Cardiac fibroblast (primary cell): ENCODE results near the gene PTPN2.

Experiments
- DNase-seq, 2 donors: peaks; one replicate each; pipeline versions ENCODE4 v3.0.0 to v3.0.0-alpha.2; 2010; ENCODE audit warnings: low read depth in 2 of 2
- H3K4me3 ChIP-seq, 2 donors: replicated peaks in 1 of 2; 1 replicate in 1 of 2; 2 replicates in 1 of 2; pipeline ENCODE4 v1.5.1; 2011; ENCODE audit warnings: low read depth in 2 of 2, low read length in 2 of 2, mild to moderate bottlenecking in 2 of 2, moderate library complexity in 1 of 2
- TF ChIP-seq, protein P1 (sequence below): IDR thresholded peaks from one replicate; pipeline ENCODE4 v1.5.1; 2011; ENCODE audit warnings: low read depth, mild to moderate bottlenecking, low read length, inconsistent platforms

The PTPN2 gene

GRCh38 chr18:12803069-12803936 is 80.7 kb downstream of the PTPN2 start:
- TF ChIP-seq, protein P1, sequence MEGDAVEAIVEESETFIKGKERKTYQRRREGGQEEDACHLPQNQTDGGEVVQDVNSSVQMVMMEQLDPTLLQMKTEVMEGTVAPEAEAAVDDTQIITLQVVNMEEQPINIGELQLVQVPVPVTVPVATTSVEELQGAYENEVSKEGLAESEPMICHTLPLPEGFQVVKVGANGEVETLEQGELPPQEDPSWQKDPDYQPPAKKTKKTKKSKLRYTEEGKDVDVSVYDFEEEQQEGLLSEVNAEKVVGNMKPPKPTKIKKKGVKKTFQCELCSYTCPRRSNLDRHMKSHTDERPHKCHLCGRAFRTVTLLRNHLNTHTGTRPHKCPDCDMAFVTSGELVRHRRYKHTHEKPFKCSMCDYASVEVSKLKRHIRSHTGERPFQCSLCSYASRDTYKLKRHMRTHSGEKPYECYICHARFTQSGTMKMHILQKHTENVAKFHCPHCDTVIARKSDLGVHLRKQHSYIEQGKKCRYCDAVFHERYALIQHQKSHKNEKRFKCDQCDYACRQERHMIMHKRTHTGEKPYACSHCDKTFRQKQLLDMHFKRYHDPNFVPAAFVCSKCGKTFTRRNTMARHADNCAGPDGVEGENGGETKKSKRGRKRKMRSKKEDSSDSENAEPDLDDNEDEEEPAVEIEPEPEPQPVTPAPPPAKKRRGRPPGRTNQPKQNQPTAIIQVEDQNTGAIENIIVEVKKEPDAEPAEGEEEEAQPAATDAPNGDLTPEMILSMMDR: no peak
- no peak for DNase-seq
- no peak overlapping the region for H3K4me3 ChIP-seq

- TF ChIP-seq, protein P1: no peak
- no peak overlapping the region for H3K4me3 ChIP-seq
- no peak for DNase-seq
These were observed 81.5 kb downstream of the PTPN2 start for GRCh38 chr18:12802538-12802937.

- no peak overlapping the region for H3K4me3 ChIP-seq
- TF ChIP-seq, protein P1: no peak
- no peak for DNase-seq
These were observed 87.6 kb downstream of the PTPN2 start for GRCh38 chr18:12796448-12796847.

DNA sequence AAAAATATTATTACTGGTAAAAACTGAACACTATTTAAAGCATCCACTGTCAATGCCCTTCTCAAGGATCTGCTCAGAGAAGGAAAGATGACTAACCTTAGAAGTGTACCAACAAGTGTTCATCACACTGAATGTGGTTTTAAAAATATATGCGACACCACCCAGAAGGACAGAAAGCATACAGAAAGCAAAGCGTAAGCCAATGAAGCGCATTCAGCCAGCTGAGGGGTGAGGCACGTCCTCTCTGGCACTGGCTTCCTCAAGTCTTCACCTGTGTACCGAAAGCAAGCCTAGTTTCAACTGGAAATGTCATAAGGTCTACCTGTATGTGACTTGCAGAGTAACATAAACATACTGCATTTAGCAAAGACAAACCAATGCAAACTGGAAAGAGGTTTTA is 92.4 kb downstream of the PTPN2 start:
- H3K4me3 ChIP-seq: no peak overlapping the region
- TF ChIP-seq, protein P1: no peak
- DNase-seq: no peak

GRCh38 chr18:12786669-12787068 is 97.4 kb downstream of the PTPN2 start:
- H3K4me3 ChIP-seq: no peak overlapping the region
- TF ChIP-seq, protein P1: no peak
- DNase-seq: no peak

DNA sequence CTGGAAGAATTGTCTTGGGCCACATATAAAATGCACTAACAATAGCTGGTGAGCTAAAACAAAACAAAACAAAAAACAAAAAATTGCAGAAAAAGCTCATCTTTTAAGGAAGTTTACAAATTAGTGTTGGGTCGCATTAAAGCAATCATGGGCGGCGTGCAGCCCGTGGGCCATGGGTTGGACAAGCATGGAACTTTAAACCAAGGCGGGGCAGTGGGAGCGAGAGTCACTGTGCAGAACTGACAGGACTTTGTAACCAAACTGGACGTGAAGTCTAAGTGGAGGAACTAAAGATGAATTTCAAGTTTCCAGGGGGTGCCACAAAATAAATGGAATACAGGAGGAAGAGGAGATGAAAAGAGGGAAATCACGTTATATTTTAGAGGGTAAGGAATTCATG is 100.5 kb downstream of the PTPN2 start:
- TF ChIP-seq, protein P1: no peak
- no peak for DNase-seq
- no peak overlapping the region for H3K4me3 ChIP-seq
